Activated CD8-positive, alpha-beta T cell treated with anti-CD3 and anti-CD28 coated beads for 36 hours (primary cell): ENCODE data around the gene TLX1. TPM values are rescaled to one million over a fixed set of nuclear protein-coding genes. Genes with fewer than 3 reads are reported as not detected.

Experiments
- ATAC-seq: fragments of 200-7000 bp; cut with Tn5 transposase; one replicate; pipeline ENCODE4 v1.10.0; 2021; ENCODE audit warnings: mild to moderate bottlenecking, moderate library complexity
- CTCF ChIA-PET: fragments of 350-600 bp; sonication (Branson Sonifier 250); formaldehyde crosslinking; loops from one replicate; lab custom pipeline; 2021; ENCODE audit warnings: antibody characterized with exemption; lab: Charles Lee
- POLR2A ChIA-PET: fragments of 350-600 bp; sonication (Branson Sonifier 250); formaldehyde crosslinking; loops from one replicate; lab custom pipeline; 2021; ENCODE audit warnings: antibody characterized with exemption; lab: Charles Lee
- DNase-seq: peaks from one replicate; pipeline ENCODE4 v3.0.0-alpha.2; 2020
- H3K27ac Mint-ChIP-seq: one replicate; pipeline ENCODE4 v1.8.0; 2021; ENCODE audit warnings: mild to moderate bottlenecking, mixed read lengths
- H3K27me3 Mint-ChIP-seq: one replicate; pipeline ENCODE4 v1.8.0; 2021; ENCODE audit warnings: mixed read lengths
- H3K36me3 Mint-ChIP-seq: one replicate; pipeline ENCODE4 v1.8.0; 2021; ENCODE audit warnings: low read depth, mixed read lengths
- H3K4me1 Mint-ChIP-seq: one replicate; pipeline ENCODE4 v1.8.0; 2021; ENCODE audit warnings: low read depth, mixed read lengths
- H3K4me3 Mint-ChIP-seq: one replicate; pipeline ENCODE4 v1.8.0; 2021; ENCODE audit warnings: mild to moderate bottlenecking, moderate library complexity, mixed read lengths
- H3K9me3 Mint-ChIP-seq: one replicate; pipeline ENCODE4 v1.8.0; 2021; ENCODE audit warnings: mixed read lengths
- CTCF ChIP-seq: fragments of 200-600 bp; IDR thresholded peaks from one replicate; pipeline ENCODE4 v1.8.0; 2022; ENCODE audit warnings: antibody characterized with exemption, mild to moderate bottlenecking
- intact Hi-C: fragments of 100-400 bp; cut with micrococcal nuclease; formaldehyde crosslinking; loops from one replicate; pipeline ENCODE4 v1.10.0; 2022
- total RNA-seq, 2 experiments: library from RNA; stranded (reverse); gene quantifications; one replicate each; pipeline ENCODE4 v1.2.3, GENCODE V29; 2021

TLX1 gene
- total RNA-seq, 2 experiments from 2014 or later: not detected

- no peaks in the 10 kb centered on the region for H3K36me3 Mint-ChIP-seq
Measured at GRCh38 chr10:101158459-101159058, 27.5 kb downstream of the TLX1 start.

GRCh38 chr10:101161494-101162299, 30.6 kb downstream of the TLX1 start:
- ATAC-seq: peak; percentile 96
- Mint-ChIP-seq H3K9me3 (no peaks in the 10 kb centered on the region), H3K4me3 (no peak overlapping the region), H3K27ac (no peak overlapping the region), H3K4me1 (peaks cover 5% of the 10 kb centered on the region), H3K36me3 (no peaks in the 10 kb centered on the region), H3K27me3 (peaks cover 52% of the 10 kb centered on the region)
- intact Hi-C loops: no loop called here
- POLR2A ChIA-PET: interaction anchor here (0.6 to 0.8 kb wide), 2 partner anchors 52 to 621 kb away, joined by 3 to 4 read pairs; partner anchors contain the start of gene NPM3
- peak; percentile 95 for TF ChIP-seq CTCF
- peak; percentile 77 for DNase-seq
- CTCF ChIA-PET: interaction anchor here (0.8 to 8.6 kb wide), 35 partner anchors 10 to 408 kb away, joined by 3 to 93 read pairs (median 4); no protein-coding TSS in a partner anchor

More at GRCh38 chr10:101158459-101159058, 27.5 kb downstream of the TLX1 start:
- H3K4me3 Mint-ChIP-seq: no peak overlapping the region
- CTCF ChIA-PET: interaction anchor here (0.6 to 8.6 kb wide), 4 partner anchors 17 to 142 kb away, joined by 3 to 93 read pairs (median 4); no protein-coding TSS in a partner anchor
- no peaks in the 10 kb centered on the region for H3K9me3 Mint-ChIP-seq
- ATAC-seq: peak; percentile 34
- H3K27ac Mint-ChIP-seq: no peak overlapping the region
- POLR2A ChIA-PET: no interaction called here
- peaks cover 5% of the 10 kb centered on the region for H3K4me1 Mint-ChIP-seq
- DNase-seq: no peak
- intact Hi-C loops: no loop called here
- no peak for TF ChIP-seq CTCF
- peaks cover 48% of the 10 kb centered on the region for H3K27me3 Mint-ChIP-seq

- Mint-ChIP-seq H3K4me3 (no peak overlapping the region), H3K36me3 (no peaks in the 10 kb centered on the region), H3K9me3 (no peaks in the 10 kb centered on the region), H3K4me1 (peaks cover 5% of the 10 kb centered on the region), H3K27ac (no peak overlapping the region), H3K27me3 (peaks cover 53% of the 10 kb centered on the region)
- CTCF ChIA-PET: interaction anchor here (2.0 kb wide), 1 partner anchor 52 kb away, joined by 8 read pairs; no protein-coding TSS in a partner anchor
- no peak for DNase-seq
- ATAC-seq: no peak
- no peak for TF ChIP-seq CTCF
- intact Hi-C loops: no loop called here
- POLR2A ChIA-PET: no interaction called here
Measured at GRCh38 chr10:101162677-101163076, 31.6 kb downstream of the TLX1 start.

- CTCF ChIA-PET: interaction anchor here (0.7 to 2.0 kb wide), 4 partner anchors 51 to 279 kb away, joined by 3 to 8 read pairs (median 3); no protein-coding TSS in a partner anchor
- H3K27me3 Mint-ChIP-seq: peaks cover 51% of the 10 kb centered on the region
- DNase-seq (no peak), ATAC-seq (no peak)
- no peaks in the 10 kb centered on the region for H3K9me3 Mint-ChIP-seq
- H3K4me1 Mint-ChIP-seq: peaks cover 5% of the 10 kb centered on the region
- H3K27ac Mint-ChIP-seq: no peak overlapping the region
- POLR2A ChIA-PET: no interaction called here
- no peak for TF ChIP-seq CTCF
- no peaks in the 10 kb centered on the region for H3K36me3 Mint-ChIP-seq
- no peak overlapping the region for H3K4me3 Mint-ChIP-seq
- intact Hi-C loops: no loop called here
Measured at GRCh38 chr10:101164020-101164419, 32.9 kb downstream of the TLX1 start.
